Left colon (tissue), 2 donors: Measurements from ENCODE around the gene KCNK16. TPM values are rescaled to one million over a fixed set of nuclear protein-coding genes. Genes with fewer than 3 reads are reported as not detected.

Experiments
- total RNA-seq, 2 donors: library from RNA; stranded (reverse); fragmentation: NEBNext Ultra II Directional; extraction: Animal tissue kit (Norgen Biotek cat#: 25700); gene quantifications; one replicate each; pipeline ENCODE4 v1.2.1, GENCODE V29; 2021
- donor health status: DM: no; HTN: no; CAD: no.
- donor health status: DM: yes; HTN: yes; CAD: no.

The KCNK16 gene
- total RNA-seq, 2 donors from 2014 or later = not detected

Other genes starting within 250 kb of the KCNK16 start
- gene SAYSD1, start 207.5 kb downstream of the KCNK16 start, total RNA-seq = 10 to 100 TPM; 15.4 to 17.0 TPM
- 10 to 100 TPM; 44.8 to 52.9 TPM for gene KCNK5, start 93.2 kb downstream of the KCNK16 start, total RNA-seq
- under 1 TPM; 0.14 to 0.18 TPM for gene KCNK17, start 8.3 kb downstream of the KCNK16 start, total RNA-seq